H9 (cell line): Measurements from ENCODE around the gene MS4A15. TPM values are rescaled to one million over a fixed set of nuclear protein-coding genes. Genes with fewer than 3 reads are reported as not detected.

Source experiments
- DNase-seq: peaks from one replicate; pipeline ENCODE4 v3.0.0-alpha.2; 2017
- H2AFZ ChIP-seq: one replicate; pipeline ENCODE4 v1.6.1; 2013; ENCODE audit warnings: mild to moderate bottlenecking, low read length, control low read depth, moderate library complexity
- H2AK5ac ChIP-seq: 2 replicates; pipeline ENCODE4 v1.6.1; 2013; ENCODE audit warnings: low read length, control low read depth, mixed read lengths; ENCODE audit not compliant: insufficient read length
- H2BK120ac ChIP-seq: one replicate; pipeline ENCODE4 v1.6.1; 2013; ENCODE audit warnings: low read depth, mild to moderate bottlenecking, low read length, control low read depth, inconsistent platforms; ENCODE audit not compliant: poor library complexity, severe bottlenecking
- H2BK12ac ChIP-seq: 2 replicates; pipeline ENCODE4 v1.6.1; 2013; ENCODE audit warnings: low read length, control low read depth, mixed read lengths, low read depth; ENCODE audit not compliant: insufficient read length
- H2BK15ac ChIP-seq: 2 replicates; pipeline ENCODE4 v1.6.1; 2013; ENCODE audit warnings: low read depth, low read length, control low read depth
- H2BK20ac ChIP-seq: one replicate; pipeline ENCODE4 v1.6.1; 2013; ENCODE audit warnings: low read depth, mild to moderate bottlenecking, low read length, control low read depth, inconsistent platforms; ENCODE audit not compliant: poor library complexity, severe bottlenecking
- H2BK5ac ChIP-seq: 2 replicates; pipeline ENCODE4 v1.6.1; 2013; ENCODE audit warnings: low read length, control low read depth, mixed read lengths; ENCODE audit not compliant: insufficient read length
- H3K14ac ChIP-seq: 2 replicates; pipeline ENCODE4 v1.6.1; 2013; ENCODE audit warnings: low read length, control low read depth; ENCODE audit not compliant: insufficient read depth
- H3K18ac ChIP-seq: 2 replicates; pipeline ENCODE4 v1.6.1; 2013; ENCODE audit warnings: low read depth, mild to moderate bottlenecking, mixed read lengths, low read length, control low read depth; ENCODE audit not compliant: insufficient read length
- H3K23ac ChIP-seq: 2 replicates; pipeline ENCODE4 v1.6.1; 2013; ENCODE audit warnings: low read length, control low read depth, mixed read lengths, low read depth; ENCODE audit not compliant: insufficient read length
- H3K23me2 ChIP-seq: 2 replicates; pipeline ENCODE4 v1.6.1; 2013; ENCODE audit warnings: low read depth, mild to moderate bottlenecking, mixed read lengths, low read length, control low read depth; ENCODE audit not compliant: insufficient read length, poor library complexity, severe bottlenecking
- H3K27ac ChIP-seq: 2 replicates; pipeline ENCODE4 v1.5.1; 2013; ENCODE audit warnings: low read length, control low read depth, mixed read lengths, low read depth; ENCODE audit not compliant: insufficient read length
- H3K27me3 ChIP-seq: 2 replicates; pipeline ENCODE4 v1.6.1; 2013; ENCODE audit warnings: low read length, control low read depth, inconsistent platforms; ENCODE audit not compliant: insufficient read depth
- H3K4ac ChIP-seq: 2 replicates; pipeline ENCODE4 v1.6.1; 2013; ENCODE audit warnings: low read depth, mild to moderate bottlenecking, control low read depth, inconsistent platforms, low read length, moderate library complexity
- H3K4me1 ChIP-seq: 2 replicates; pipeline ENCODE4 v1.6.1; 2013; ENCODE audit warnings: low read length, control low read depth, inconsistent platforms; ENCODE audit not compliant: insufficient read depth
- H3K4me2 ChIP-seq: 2 replicates; pipeline ENCODE4 v1.6.1; 2013; ENCODE audit warnings: low read length, control low read depth, mixed read lengths; ENCODE audit not compliant: insufficient read length, insufficient read depth
- H3K56ac ChIP-seq: 2 replicates; pipeline ENCODE4 v1.6.1; 2013; ENCODE audit warnings: low read depth, mild to moderate bottlenecking, mixed read lengths, low read length, control low read depth; ENCODE audit not compliant: insufficient read length
- H3K79me1 ChIP-seq: 2 replicates; pipeline ENCODE4 v1.6.1; 2013; ENCODE audit warnings: low read depth, mild to moderate bottlenecking, moderate library complexity, low read length, control low read depth, inconsistent platforms; ENCODE audit not compliant: insufficient read depth, poor library complexity, severe bottlenecking
- H3K79me2 ChIP-seq: 2 replicates; pipeline ENCODE4 v1.6.1; 2013; ENCODE audit warnings: low read length, control low read depth, inconsistent platforms; ENCODE audit not compliant: insufficient read depth
- H3K9ac ChIP-seq: 2 replicates; pipeline ENCODE4 v1.6.1; 2013; ENCODE audit warnings: low read length, control low read depth, mixed read lengths; ENCODE audit not compliant: insufficient read length; ENCODE audit errors: extremely low read depth
- H3K9me3 ChIP-seq: one replicate; pipeline ENCODE4 v1.6.1; 2013; ENCODE audit warnings: low read depth, low read length, inconsistent platforms; ENCODE audit not compliant: control insufficient read depth
- H3T11ph ChIP-seq: one replicate; pipeline ENCODE4 v1.6.1; 2013; ENCODE audit warnings: mild to moderate bottlenecking, low read length, control low read depth, inconsistent platforms
- H4K20me1 ChIP-seq: one replicate; pipeline ENCODE4 v1.6.1; 2013; ENCODE audit not compliant: control insufficient read depth, insufficient read length, insufficient read depth
- H4K5ac ChIP-seq: 2 replicates; pipeline ENCODE4 v1.6.1; 2013; ENCODE audit warnings: low read depth, mild to moderate bottlenecking, mixed read lengths, low read length, control low read depth; ENCODE audit not compliant: insufficient read length
- H4K8ac ChIP-seq: replicated peaks from 2 replicates; pipeline ENCODE4 v1.6.1; 2013; ENCODE audit warnings: low read length, control low read depth, mixed read lengths, low read depth; ENCODE audit not compliant: insufficient read length
- H4K91ac ChIP-seq: 2 replicates; pipeline ENCODE4 v1.6.1; 2013; ENCODE audit warnings: low read depth, mild to moderate bottlenecking, moderate library complexity, mixed read lengths, low read length, control low read depth; ENCODE audit not compliant: insufficient read length
- H3K27ac Mint-ChIP-seq, 3 experiments: 2 replicates in 2 of 3; 3 replicates in 1 of 3; pipeline ENCODE4 v1.8.0; 2020 to 2021; ENCODE audit warnings: mixed read lengths in 3 of 3, mild to moderate bottlenecking in 1 of 3, moderate library complexity in 1 of 3
- H3K27me3 Mint-ChIP-seq: 2 replicates; pipeline ENCODE4 v1.8.0; 2021; ENCODE audit warnings: low read depth, mild to moderate bottlenecking, moderate library complexity, mixed read lengths
- H3K36me3 Mint-ChIP-seq, 3 experiments: 2 replicates in 2 of 3; 3 replicates in 1 of 3; pipeline ENCODE4 v1.8.0; 2020 to 2021; ENCODE audit warnings: low read depth in 3 of 3, mixed read lengths in 3 of 3; ENCODE audit not compliant: insufficient read depth in 1 of 3
- H3K4me1 Mint-ChIP-seq, 2 experiments: 2 replicates each; pipeline ENCODE4 v1.8.0; 2020; ENCODE audit warnings: mixed read lengths in 2 of 2
- H3K4me3 Mint-ChIP-seq, 2 experiments: 2 replicates in 1 of 2; 3 replicates in 1 of 2; pipeline ENCODE4 v1.8.0; 2020 to 2021; ENCODE audit warnings: mild to moderate bottlenecking in 2 of 2, mixed read lengths in 2 of 2, moderate library complexity in 1 of 2
- H3K9me3 Mint-ChIP-seq, 2 experiments: 2 replicates in 1 of 2; 3 replicates in 1 of 2; pipeline ENCODE4 v1.8.0; 2020; ENCODE audit warnings: mild to moderate bottlenecking in 2 of 2, mixed read lengths in 2 of 2, moderate library complexity in 1 of 2
- CTCF ChIP-seq: fragments of 200-600 bp; sonication (generic); conservative IDR thresholded peaks from 3 replicates; pipeline ENCODE4 v1.8.0; 2021; ENCODE audit warnings: antibody characterized with exemption, mild to moderate bottlenecking
- WGBS: extraction: QIAGEN DNeasy Blood & Tissue Kit; methylation state at CpG from one replicate; pipeline ENCODE4 v1.1.7; 2013; ENCODE audit warnings: missing lambda C conversion rate, low lambda C conversion rate, mixed read lengths; ENCODE audit not compliant: insufficient read length; ENCODE audit errors: extremely low coverage; 5-methylcytosine and 5-hydroxymethylcytosine counted together
- total RNA-seq: library from RNA; stranded (reverse); gene quantifications from 2 replicates; pipeline ENCODE4 v1.2.1, GENCODE V29; 2021

MS4A15 gene
- total RNA-seq, 1 experiment from 2014 or later, result 0.11 TPM

DNA sequence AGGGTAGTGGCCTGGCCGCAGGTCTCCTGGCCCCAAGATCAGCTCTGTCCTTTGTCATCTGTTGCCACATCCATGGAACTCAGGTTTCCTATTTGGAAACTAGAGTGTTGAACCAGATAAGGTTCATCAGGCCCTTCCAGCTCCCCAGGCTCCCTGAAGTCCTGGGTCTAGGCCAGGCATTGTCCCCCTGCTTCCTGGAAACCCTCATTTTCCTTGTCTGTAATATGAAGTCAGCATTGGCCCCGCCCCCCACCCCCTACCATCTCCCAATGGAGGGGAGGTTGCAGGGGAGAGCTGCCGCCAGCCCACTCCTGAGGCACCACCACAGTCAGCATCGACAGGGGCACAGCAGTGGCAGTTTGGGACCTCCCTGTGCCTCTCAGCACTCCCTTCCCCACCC lies 19.5 kb downstream of the MS4A15 start:
- no peak overlapping the region for H3K23ac ChIP-seq
- no peaks in the 10 kb centered on the region for H3K79me2 ChIP-seq
- H2BK120ac ChIP-seq, result no peak overlapping the region
- H4K20me1 ChIP-seq, result no peaks in the 10 kb centered on the region
- no peak overlapping the region for H3T11ph ChIP-seq
- H3K56ac ChIP-seq, result no peak overlapping the region
- no peak overlapping the region for H3K18ac ChIP-seq
- H3K4ac ChIP-seq, result no peak overlapping the region
- no peaks in the 10 kb centered on the region for H3K23me2 ChIP-seq
- no peak overlapping the region for H2BK20ac ChIP-seq
- no peaks in the 10 kb centered on the region for H3K27me3 ChIP-seq
- H4K91ac ChIP-seq, result no peak overlapping the region
- no peak overlapping the region for H2BK5ac ChIP-seq
- H3K9me3 ChIP-seq, result no peaks in the 10 kb centered on the region
- no peak overlapping the region for H2BK12ac ChIP-seq
- H4K5ac ChIP-seq, result no peak overlapping the region
- H3K4me1 ChIP-seq, result no peaks in the 10 kb centered on the region
- H4K8ac ChIP-seq, result no peak overlapping the region
- no peak overlapping the region for H3K27ac Mint-ChIP-seq
- no peaks in the 10 kb centered on the region for H3K79me1 ChIP-seq
- H3K4me1 Mint-ChIP-seq, result peaks cover 4 to 7% of the 10 kb centered on the region in 2 experiments; a peak in 3 of 4 replicates
- no peaks in the 10 kb centered on the region for H3K36me3 Mint-ChIP-seq
- no peak overlapping the region for H3K4me2 ChIP-seq
- WGBS, result no CpG with 5 or more reads among the region's 4 CpGs
- TF ChIP-seq CTCF, result no peak
- no peak overlapping the region for H2BK15ac ChIP-seq
- H3K14ac ChIP-seq, result no peak overlapping the region
- H3K27me3 Mint-ChIP-seq, result peaks cover 13% of the 10 kb centered on the region
- H3K27ac ChIP-seq, result no peak overlapping the region
- H3K9ac ChIP-seq, result no peak overlapping the region
- DNase-seq, result no peak
- H2AK5ac ChIP-seq, result no peak overlapping the region
- H3K9me3 Mint-ChIP-seq, result peaks cover 0 to 2% of the 10 kb centered on the region in 2 experiments; a peak in 1 of 5 replicates
- no peak overlapping the region for H3K4me3 Mint-ChIP-seq
- H2AFZ ChIP-seq, result no peak overlapping the region
